AG04449 (cell line): ENCODE data around the gene CD38.

Experiments
- CTCF ChIA-PET: fragments of 350-600 bp; formaldehyde crosslinking; extraction: SDS; loops from one replicate; lab custom pipeline; 2021; ENCODE audit warnings: antibody characterized with exemption; lab: Yijun Ruan, JAX
- POLR2A ChIA-PET: fragments of 400-600, 350-600 bp; formaldehyde crosslinking; extraction: SDS; loops from one replicate; lab custom pipeline; 2020; ENCODE audit warnings: antibody characterized with exemption, inconsistent platforms; lab: Yijun Ruan, JAX
- DNase-seq: peaks from one replicate; pipeline ENCODE4 v3.0.0-alpha.2; 2010; ENCODE audit warnings: low read depth, low spot score
- H3K4me3 ChIP-seq: 2 replicates; pipeline ENCODE4 v1.5.1; 2011; ENCODE audit warnings: low read depth, mild to moderate bottlenecking, control low read depth, low read length
- CTCF ChIP-seq: IDR thresholded peaks from one replicate; pipeline ENCODE4 v1.5.1; 2011; ENCODE audit warnings: mild to moderate bottlenecking, moderate library complexity, low read length, control low read depth, inconsistent platforms; ENCODE audit not compliant: insufficient read depth; ENCODE audit errors: missing control alignments

Gene CD38

GRCh38 chr4:15864651-15865566 lies 86.8 kb downstream of the CD38 start:
- POLR2A ChIA-PET, result no interaction called here
- CTCF ChIA-PET, result interaction anchor here (2.1 kb wide), 1 partner anchor 17 kb away, joined by 5 read pairs; no protein-coding TSS in a partner anchor
- TF ChIP-seq CTCF, result no peak
- H3K4me3 ChIP-seq, result no peak overlapping the region
- no peak for DNase-seq

GRCh38 chr4:15868111-15868510 lies 90.0 kb downstream of the CD38 start:
- no peak overlapping the region for H3K4me3 ChIP-seq
- ChIA-PET CTCF (interaction anchor here (0.9 to 1.1 kb wide), 3 partner anchors 15 to 88 kb away, joined by 4 to 6 read pairs (median 4); no protein-coding TSS in a partner anchor), POLR2A (no interaction called here)
- no peak for DNase-seq
- TF ChIP-seq CTCF, result no peak

- POLR2A ChIA-PET, result no interaction called here
- no peak for DNase-seq
- CTCF ChIA-PET, result interaction anchor here (0.9 to 5.4 kb wide), 4 partner anchors 14 to 87 kb away, joined by 4 to 58 read pairs (median 5); no protein-coding TSS in a partner anchor
- no peak for TF ChIP-seq CTCF
- H3K4me3 ChIP-seq, result no peak overlapping the region
Measured at GRCh38 chr4:15868826-15869413, 90.8 kb downstream of the CD38 start.

- DNase-seq, result no peak
- CTCF ChIA-PET, result interaction anchor here (0.8 to 5.4 kb wide), 7 partner anchors 10 to 395 kb away, joined by 3 to 58 read pairs (median 4); no protein-coding TSS in a partner anchor
- H3K4me3 ChIP-seq, result no peak overlapping the region
- TF ChIP-seq CTCF, result no peak
- POLR2A ChIA-PET, result no interaction called here
Measured at GRCh38 chr4:15870079-15870478, 92.0 kb downstream of the CD38 start.

- TF ChIP-seq CTCF, result no peak
- H3K4me3 ChIP-seq, result no peak overlapping the region
- no peak for DNase-seq
- CTCF ChIA-PET, result interaction anchor here (0.8 to 5.4 kb wide), 5 partner anchors 9 to 145 kb away, joined by 3 to 58 read pairs (median 5); no protein-coding TSS in a partner anchor
- POLR2A ChIA-PET, result no interaction called here
Measured at GRCh38 chr4:15870921-15871664, 93.0 kb downstream of the CD38 start.
